Measurements from ENCODE around the gene ZSCAN26.
A peak's percentile ranks its signal among the peaks of the same experiment; 100 is the strongest.

ZSCAN26 gene

DNA sequence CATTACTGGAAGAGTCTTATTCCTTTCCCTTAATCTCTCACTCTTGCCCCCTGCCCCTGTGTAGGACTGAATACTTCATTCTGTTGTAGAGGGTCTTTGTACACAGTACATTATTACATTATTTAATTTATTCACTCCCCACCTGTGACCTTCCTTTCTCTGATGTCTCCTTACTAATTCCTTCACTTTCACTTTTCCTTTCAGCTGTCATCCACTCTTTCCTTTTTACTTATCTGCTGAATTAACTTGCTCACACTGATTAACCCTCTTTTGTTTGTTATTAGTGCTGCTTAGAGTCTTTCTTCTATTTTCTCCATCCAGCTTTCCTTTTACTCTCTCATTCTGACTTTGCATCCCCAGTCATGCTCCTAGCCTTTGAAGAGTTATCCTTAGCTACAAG, 7.9 kb downstream of the ZSCAN26 start:
- H3F3A ChIP-seq (ENCODE audit: control insufficient read depth, insufficient read depth), result no peaks in the 10 kb centered on the region
- H3K4me3 ChIP-seq (ENCODE audit: low read length), result no peak overlapping the region
- no peaks in the 10 kb centered on the region for H3K27me3 ChIP-seq (ENCODE audit: control insufficient read depth, low read length)
- H3K9me3 ChIP-seq (ENCODE audit: control insufficient read depth, insufficient read depth, low read length), result no peaks in the 10 kb centered on the region
- H3K79me2 ChIP-seq (ENCODE audit: control insufficient read depth, low read length), result no peaks in the 10 kb centered on the region
- peaks cover 27% of the 10 kb centered on the region for H3K36me3 ChIP-seq (ENCODE audit: control insufficient read depth, low read length)
- no peak overlapping the region for H3K4me2 ChIP-seq (ENCODE audit: low read length)
- H3K4me1 ChIP-seq (ENCODE audit: control insufficient read depth, low read length), result no peaks in the 10 kb centered on the region
- no peaks in the 10 kb centered on the region for H4K20me1 ChIP-seq (ENCODE audit: control insufficient read depth, insufficient read depth, low read depth, low read length)
- no peak for TF ChIP-seq EZH2phosphoT487 (IDR thresholded peaks at IDR 0.05; ENCODE audit: borderline replicate concordance, low read length)
- TF ChIP-seq, protein P1, sequence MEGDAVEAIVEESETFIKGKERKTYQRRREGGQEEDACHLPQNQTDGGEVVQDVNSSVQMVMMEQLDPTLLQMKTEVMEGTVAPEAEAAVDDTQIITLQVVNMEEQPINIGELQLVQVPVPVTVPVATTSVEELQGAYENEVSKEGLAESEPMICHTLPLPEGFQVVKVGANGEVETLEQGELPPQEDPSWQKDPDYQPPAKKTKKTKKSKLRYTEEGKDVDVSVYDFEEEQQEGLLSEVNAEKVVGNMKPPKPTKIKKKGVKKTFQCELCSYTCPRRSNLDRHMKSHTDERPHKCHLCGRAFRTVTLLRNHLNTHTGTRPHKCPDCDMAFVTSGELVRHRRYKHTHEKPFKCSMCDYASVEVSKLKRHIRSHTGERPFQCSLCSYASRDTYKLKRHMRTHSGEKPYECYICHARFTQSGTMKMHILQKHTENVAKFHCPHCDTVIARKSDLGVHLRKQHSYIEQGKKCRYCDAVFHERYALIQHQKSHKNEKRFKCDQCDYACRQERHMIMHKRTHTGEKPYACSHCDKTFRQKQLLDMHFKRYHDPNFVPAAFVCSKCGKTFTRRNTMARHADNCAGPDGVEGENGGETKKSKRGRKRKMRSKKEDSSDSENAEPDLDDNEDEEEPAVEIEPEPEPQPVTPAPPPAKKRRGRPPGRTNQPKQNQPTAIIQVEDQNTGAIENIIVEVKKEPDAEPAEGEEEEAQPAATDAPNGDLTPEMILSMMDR (IDR thresholded peaks at IDR 0.05; ENCODE audit: low read depth, low read length, poor library complexity, severe bottlenecking), result no peak
- H3K27ac ChIP-seq (ENCODE audit: low read depth, low read length), result no peak overlapping the region
- H3K9me2 ChIP-seq (replicated peaks; ENCODE audit: control insufficient read depth, low read length), result no peaks in the 10 kb centered on the region

DNA sequence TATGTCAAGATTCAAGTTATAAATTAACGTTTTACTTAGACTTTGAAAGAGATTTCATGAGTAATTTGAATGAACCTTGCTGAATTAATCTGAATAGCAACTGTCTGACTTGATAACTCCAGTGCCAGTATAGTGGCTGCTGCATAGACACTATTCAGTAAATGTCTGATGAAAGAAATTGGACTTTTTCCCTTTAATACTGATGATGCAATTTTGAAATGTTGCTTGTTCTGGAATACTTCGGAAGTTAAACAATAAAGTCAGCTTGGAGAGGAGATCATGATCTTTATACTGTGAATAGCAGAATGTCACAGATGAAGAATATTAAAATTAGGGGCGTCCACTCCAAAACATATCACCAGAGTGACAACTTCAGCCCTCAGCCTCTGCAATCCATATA, 10.8 kb downstream of the ZSCAN26 start:
- TF ChIP-seq, protein P1 (IDR thresholded peaks at IDR 0.05; ENCODE audit: low read depth, low read length, poor library complexity, severe bottlenecking), result no peak
- TF ChIP-seq EZH2phosphoT487 (IDR thresholded peaks at IDR 0.05; ENCODE audit: borderline replicate concordance, low read length), result no peak
- peaks cover 13% of the 10 kb centered on the region for H3K4me1 ChIP-seq (ENCODE audit: control insufficient read depth, low read length)
- peaks cover 18% of the 10 kb centered on the region for H3K36me3 ChIP-seq (ENCODE audit: control insufficient read depth, low read length)
- H3K9me3 ChIP-seq (ENCODE audit: control insufficient read depth, insufficient read depth, low read length), result no peaks in the 10 kb centered on the region
- no peaks in the 10 kb centered on the region for H3K27me3 ChIP-seq (ENCODE audit: control insufficient read depth, low read length)
- H3K4me2 ChIP-seq (ENCODE audit: low read length), result no peak overlapping the region
- no peak overlapping the region for H3K27ac ChIP-seq (ENCODE audit: low read depth, low read length)
- no peak overlapping the region for H3K4me3 ChIP-seq (ENCODE audit: low read length)
- H3K79me2 ChIP-seq (ENCODE audit: control insufficient read depth, low read length), result peaks cover 8% of the 10 kb centered on the region
- no peaks in the 10 kb centered on the region for H4K20me1 ChIP-seq (ENCODE audit: control insufficient read depth, insufficient read depth, low read depth, low read length)
- no peaks in the 10 kb centered on the region for H3K9me2 ChIP-seq (replicated peaks; ENCODE audit: control insufficient read depth, low read length)
- no peaks in the 10 kb centered on the region for H3F3A ChIP-seq (ENCODE audit: control insufficient read depth, insufficient read depth)

DNA sequence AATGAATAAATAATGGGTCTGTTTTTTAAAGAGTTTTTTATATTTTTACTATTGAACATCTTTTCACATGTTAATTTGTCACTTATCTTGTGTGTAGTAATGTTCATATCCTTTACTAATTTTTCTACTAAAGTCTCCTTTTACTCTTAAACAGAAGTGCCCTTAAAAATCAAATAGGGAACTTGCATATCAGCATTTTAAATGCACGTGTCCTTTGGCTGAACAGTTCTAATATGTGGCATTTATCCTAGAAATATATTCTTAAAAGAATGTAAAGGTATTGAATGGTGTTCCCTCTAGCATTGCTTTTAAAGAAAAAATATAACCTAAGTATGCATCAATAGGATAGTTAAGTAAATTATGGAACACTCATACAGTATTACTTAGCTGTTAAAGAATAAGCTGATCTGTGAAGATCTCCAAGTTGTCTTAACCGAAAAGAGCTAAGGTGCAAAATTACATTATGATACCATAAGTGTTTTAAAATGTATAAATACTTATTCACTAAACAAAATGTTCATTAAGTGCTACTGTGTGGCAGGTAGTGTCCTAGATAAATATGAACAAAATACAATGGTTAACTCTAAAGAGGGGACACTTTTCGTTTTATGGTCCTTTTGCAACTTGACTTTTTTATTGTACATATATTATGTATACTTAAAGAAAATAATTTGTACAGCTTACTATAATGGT, 13.8 kb downstream of the ZSCAN26 start:
- H3K36me3 ChIP-seq (ENCODE audit: control insufficient read depth, low read length), result peaks cover 13% of the 10 kb centered on the region
- H3K9me2 ChIP-seq (replicated peaks; ENCODE audit: control insufficient read depth, low read length), result no peaks in the 10 kb centered on the region
- TF ChIP-seq, protein P1 (IDR thresholded peaks at IDR 0.05; ENCODE audit: low read depth, low read length, poor library complexity, severe bottlenecking), result no peak
- no peak for TF ChIP-seq EZH2phosphoT487 (IDR thresholded peaks at IDR 0.05; ENCODE audit: borderline replicate concordance, low read length)
- H3F3A ChIP-seq (ENCODE audit: control insufficient read depth, insufficient read depth), result no peaks in the 10 kb centered on the region
- no peaks in the 10 kb centered on the region for H3K27me3 ChIP-seq (ENCODE audit: control insufficient read depth, low read length)
- H3K79me2 ChIP-seq (ENCODE audit: control insufficient read depth, low read length), result peaks cover 8% of the 10 kb centered on the region
- peak overlapping the region; percentile 92 for H3K4me2 ChIP-seq (ENCODE audit: low read length)
- no peaks in the 10 kb centered on the region for H4K20me1 ChIP-seq (ENCODE audit: control insufficient read depth, insufficient read depth, low read depth, low read length)
- H3K27ac ChIP-seq (ENCODE audit: low read depth, low read length), result no peak overlapping the region
- peaks cover 13% of the 10 kb centered on the region for H3K4me1 ChIP-seq (ENCODE audit: control insufficient read depth, low read length)
- peak overlapping the region; percentile 80 for H3K4me3 ChIP-seq (ENCODE audit: low read length)
- no peaks in the 10 kb centered on the region for H3K9me3 ChIP-seq (ENCODE audit: control insufficient read depth, insufficient read depth, low read length)

Data from DOHH2 (cell line).